ENCODE results near the gene CADM2. TPM values are rescaled to one million over a fixed set of nuclear protein-coding genes. Genes with fewer than 3 reads are reported as not detected.

CADM2 gene
- total RNA-seq, 1 experiment from 2014 or later, result not detected

DNA sequence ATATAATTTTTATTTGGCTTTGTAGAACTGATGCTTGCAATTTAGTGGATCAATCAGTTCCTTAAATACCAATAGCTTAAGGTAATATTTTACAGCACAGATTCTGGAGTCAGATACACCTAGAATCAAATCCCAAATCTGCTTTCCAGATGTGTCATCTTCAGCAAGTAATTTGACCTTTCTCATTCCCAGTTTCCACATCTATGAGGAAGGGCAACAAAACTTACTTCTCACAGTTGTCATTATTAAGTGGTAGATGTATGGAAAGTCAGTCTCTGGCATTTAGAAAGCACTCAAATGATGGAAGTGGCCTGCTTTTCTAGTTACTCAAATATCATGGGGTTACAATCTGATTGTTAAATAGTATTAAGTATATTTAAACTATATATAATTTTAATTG is 767.0 kb downstream of the CADM2 start (continued):
- TF ChIP-seq, protein P1, sequence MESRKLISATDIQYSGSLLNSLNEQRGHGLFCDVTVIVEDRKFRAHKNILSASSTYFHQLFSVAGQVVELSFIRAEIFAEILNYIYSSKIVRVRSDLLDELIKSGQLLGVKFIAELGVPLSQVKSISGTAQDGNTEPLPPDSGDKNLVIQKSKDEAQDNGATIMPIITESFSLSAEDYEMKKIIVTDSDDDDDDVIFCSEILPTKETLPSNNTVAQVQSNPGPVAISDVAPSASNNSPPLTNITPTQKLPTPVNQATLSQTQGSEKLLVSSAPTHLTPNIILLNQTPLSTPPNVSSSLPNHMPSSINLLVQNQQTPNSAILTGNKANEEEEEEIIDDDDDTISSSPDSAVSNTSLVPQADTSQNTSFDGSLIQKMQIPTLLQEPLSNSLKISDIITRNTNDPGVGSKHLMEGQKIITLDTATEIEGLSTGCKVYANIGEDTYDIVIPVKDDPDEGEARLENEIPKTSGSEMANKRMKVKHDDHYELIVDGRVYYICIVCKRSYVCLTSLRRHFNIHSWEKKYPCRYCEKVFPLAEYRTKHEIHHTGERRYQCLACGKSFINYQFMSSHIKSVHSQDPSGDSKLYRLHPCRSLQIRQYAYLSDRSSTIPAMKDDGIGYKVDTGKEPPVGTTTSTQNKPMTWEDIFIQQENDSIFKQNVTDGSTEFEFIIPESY (IDR thresholded peaks at IDR 0.05; ENCODE audit: extremely low read depth, insufficient replicate concordance, low read length), result no peak
- TF ChIP-seq ELF1 (IDR thresholded peaks at IDR 0.05; ENCODE audit: borderline replicate concordance, low read depth) (no peak), RAD21 (IDR thresholded peaks at IDR 0.05; ENCODE audit: low read depth) (no peak), SRF (IDR thresholded peaks at IDR 0.05; ENCODE audit: low read depth) (no peak), MAX (IDR thresholded peaks at IDR 0.05) (no peak), EZH2 (IDR thresholded peaks at IDR 0.05) (no peak)
- TF ChIP-seq, protein P2, sequence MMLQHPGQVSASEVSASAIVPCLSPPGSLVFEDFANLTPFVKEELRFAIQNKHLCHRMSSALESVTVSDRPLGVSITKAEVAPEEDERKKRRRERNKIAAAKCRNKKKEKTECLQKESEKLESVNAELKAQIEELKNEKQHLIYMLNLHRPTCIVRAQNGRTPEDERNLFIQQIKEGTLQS (IDR thresholded peaks at IDR 0.05), result no peak

- no peaks in the 10 kb centered on the region for H3K9me2 ChIP-seq (ENCODE audit: insufficient read depth)
- ChIA-PET CTCF (no interaction called here), POLR2A (no interaction called here), RAD21 (ENCODE audit: low non-redundant PET in 1 of 2, low total read pairs in 2 of 2, uncharacterized antibody in 2 of 2, unreplicated experiment in 2 of 2) (no interaction called here)
- H3K9ac ChIP-seq (ENCODE audit: low read length), result no peak overlapping the region
- no peaks in the 10 kb centered on the region for H4K20me1 ChIP-seq (ENCODE audit: insufficient read depth)
- intact Hi-C loops (cut with micrococcal nuclease), result no loop called here
- H3K27me3 ChIP-seq (ENCODE audit: insufficient read depth, low read length), result no peaks in the 10 kb centered on the region
- no peak overlapping the region for H3K27ac ChIP-seq (ENCODE audit: low read depth, low read length)
- BruUV-seq (replicated peaks), result no TSS peak
- no peak overlapping the region for H3K4me2 ChIP-seq (ENCODE audit: low read length)
- no peak overlapping the region for H2AFZ ChIP-seq (ENCODE audit: low read depth, low read length, poor library complexity, severe bottlenecking)
- no peak overlapping the region for H3K4me3 ChIP-seq (replicated peaks in 1 of 2; ENCODE audit: low read depth in 1 of 2, low read length in 2 of 2)
- peaks cover 15 to 26% of the 10 kb centered on the region in 2 experiments; a peak in 2 of 4 replicates for H3K9me3 ChIP-seq (ENCODE audit: control insufficient read depth in 1 of 2, insufficient read depth in 1 of 2, low read depth in 1 of 2, low read length in 2 of 2)
- ATAC-seq, result no peak
- no peaks in the 10 kb centered on the region for H3K79me2 ChIP-seq (ENCODE audit: insufficient read depth, low read length)
- peak; percentile 82 for TF ChIP-seq TCF7L2 (IDR thresholded peaks at IDR 0.05; ENCODE audit: borderline replicate concordance, extremely low read depth, insufficient read depth, insufficient read length)
- no peak for TF ChIP-seq MAX (IDR thresholded peaks at IDR 0.05)
- no peak for TF ChIP-seq ELF1 (IDR thresholded peaks at IDR 0.05; ENCODE audit: borderline replicate concordance, low read depth)
- TF ChIP-seq CBX3 (IDR thresholded peaks at IDR 0.05; ENCODE audit: low read depth), result no peak
- no peak for DNase-seq (ENCODE audit: low read depth, low spot score)
- H3K36me3 ChIP-seq (ENCODE audit: control insufficient read depth in 1 of 2, insufficient read depth in 2 of 2, low read length in 2 of 2), result no peaks in the 10 kb centered on the region
- H3K4me1 ChIP-seq (ENCODE audit: control insufficient read depth in 1 of 2, insufficient read depth in 2 of 2, low read length in 2 of 2), result no peaks in the 10 kb centered on the region
Observed at GRCh38 chr3:85726241-85726640, 767.5 kb downstream of the CADM2 start.
